Esophagus mucosa (tissue), 1 donor: ENCODE measurements around the gene LSM3. TPM values are rescaled to one million over a fixed set of nuclear protein-coding genes. Genes with fewer than 3 reads are reported as not detected.
A peak's percentile ranks its signal among the peaks of the same experiment; 100 is the strongest.

ENCODE experiments used
- ATAC-seq: fragments of 200-7000 bp; cut with Tn5 transposase; one replicate; pipeline ENCODE4 v1.9.1; 2020
- total RNA-seq: library from RNA; stranded (reverse); gene quantifications from one replicate; pipeline ENCODE4 v1.2.4, GENCODE V29; 2023
- donor health status: DM: yes; HTN: yes; CAD: no.

LSM3 gene
- total RNA-seq, 1 donor from 2014 or later, result 10.3 TPM

DNA sequence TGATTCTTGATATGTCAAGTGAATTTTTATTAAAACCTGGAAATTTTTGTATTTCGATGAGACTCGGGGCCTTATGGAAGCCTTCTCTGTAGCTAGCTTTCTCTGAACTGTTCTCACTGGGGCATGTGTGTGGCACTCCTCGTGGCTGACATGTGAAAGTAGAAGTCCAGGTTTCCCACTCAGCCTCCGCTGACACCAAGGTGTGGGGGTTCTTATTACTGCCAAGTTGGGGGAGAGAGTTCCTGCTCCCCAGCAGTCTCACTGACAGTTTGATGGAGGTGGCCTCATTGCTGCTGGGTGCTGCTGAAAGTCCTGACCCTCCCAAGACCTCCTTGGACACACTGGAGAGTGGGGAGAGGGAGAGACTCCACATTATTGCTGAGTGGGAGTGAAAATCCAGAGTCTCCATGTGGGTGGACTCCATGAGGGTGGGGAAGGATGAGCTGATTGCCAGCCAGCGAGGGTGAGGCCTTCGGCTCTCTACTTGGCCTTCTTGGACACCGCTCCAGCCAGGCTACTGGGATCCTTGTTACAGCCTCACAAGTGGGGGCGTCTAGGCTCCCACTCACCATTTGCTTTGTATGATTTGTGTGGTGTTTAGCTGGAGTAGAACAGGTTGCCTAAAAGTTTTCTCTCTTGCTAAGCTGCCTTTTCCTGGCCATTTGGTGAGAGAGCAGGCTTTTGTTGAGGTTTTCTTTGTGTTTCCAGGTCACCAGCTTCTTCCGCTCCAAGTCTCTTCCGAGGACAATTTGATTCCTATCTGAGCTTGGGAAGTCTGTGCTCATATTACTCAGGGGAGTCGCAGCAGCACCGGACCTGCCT lies 64.1 kb downstream of the LSM3 start:
- no peak for ATAC-seq

DNA sequence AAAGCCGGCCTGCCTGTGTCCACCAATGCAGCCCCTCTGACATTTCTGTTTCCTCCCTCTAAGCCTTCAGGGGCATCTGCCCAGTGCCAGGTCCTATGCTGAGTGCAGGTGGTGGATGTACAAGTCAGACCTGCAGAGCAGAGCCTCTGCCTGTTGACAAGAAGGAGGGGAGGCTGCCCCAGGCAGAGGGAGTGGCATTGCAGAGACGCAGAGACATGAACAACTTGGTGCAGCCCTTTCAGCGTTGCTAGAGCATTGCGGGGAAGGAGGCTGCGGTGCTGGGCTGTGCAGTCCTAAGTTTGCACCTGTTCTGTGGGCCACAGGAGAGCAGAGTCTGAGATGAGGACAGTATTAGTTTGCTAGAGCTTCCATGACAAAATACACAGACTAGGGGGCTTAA lies 65.2 kb downstream of the LSM3 start:
- peak; percentile 98 for ATAC-seq

DNA sequence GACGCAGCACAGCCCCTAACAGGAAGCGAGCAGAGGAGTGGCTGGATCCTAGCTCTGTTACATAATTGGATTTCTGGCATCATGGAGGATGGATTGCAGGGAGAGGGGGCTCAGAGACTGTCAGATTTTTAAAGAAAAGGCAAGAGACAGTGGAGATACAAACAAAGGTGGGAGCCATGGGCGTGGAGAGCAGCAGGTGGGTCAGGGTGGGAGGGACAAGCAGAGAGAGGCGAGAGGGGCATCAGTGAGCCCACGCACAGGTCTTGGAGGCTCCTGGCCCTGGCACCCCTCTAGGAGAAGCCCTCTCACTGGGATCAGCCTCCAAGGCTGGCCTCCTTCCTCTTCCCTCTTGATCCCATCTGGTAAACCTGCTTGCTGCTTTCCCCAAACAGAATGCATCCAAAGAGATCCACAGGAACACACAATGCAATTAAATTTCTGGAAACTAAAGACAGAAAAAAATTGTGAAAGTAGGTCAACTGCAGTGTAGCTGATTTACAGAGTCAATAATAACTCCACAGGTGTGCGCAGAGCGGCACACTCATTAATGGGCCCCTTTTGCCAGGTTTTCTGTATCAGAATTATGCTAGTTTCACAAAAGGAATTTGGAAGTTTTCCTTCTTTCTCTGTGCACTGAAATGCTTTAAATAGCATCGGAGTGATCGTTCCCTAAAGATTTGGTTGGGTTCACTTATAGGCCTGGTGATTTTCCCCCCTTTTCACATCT lies 66.1 kb downstream of the LSM3 start:
- ATAC-seq, result no peak

DNA sequence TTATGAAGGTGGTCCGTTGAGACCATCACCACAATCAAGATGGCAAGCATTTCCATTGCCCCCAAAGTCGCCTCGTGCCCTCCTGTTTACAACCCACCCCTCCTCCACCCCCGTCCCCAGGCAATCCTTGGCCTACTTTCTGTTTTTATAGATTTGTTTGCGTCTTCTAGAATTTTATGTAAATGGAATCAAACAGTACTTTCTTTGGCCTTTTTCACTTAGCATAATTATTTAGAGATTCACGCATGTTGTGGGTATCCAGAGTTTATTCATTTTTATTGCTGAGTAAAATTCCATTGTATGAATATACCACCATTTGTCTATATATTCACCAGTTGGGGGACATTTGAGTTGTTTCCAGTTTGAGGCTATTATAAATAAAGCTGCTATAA lies 66.6 kb downstream of the LSM3 start:
- ATAC-seq, result no peak

DNA sequence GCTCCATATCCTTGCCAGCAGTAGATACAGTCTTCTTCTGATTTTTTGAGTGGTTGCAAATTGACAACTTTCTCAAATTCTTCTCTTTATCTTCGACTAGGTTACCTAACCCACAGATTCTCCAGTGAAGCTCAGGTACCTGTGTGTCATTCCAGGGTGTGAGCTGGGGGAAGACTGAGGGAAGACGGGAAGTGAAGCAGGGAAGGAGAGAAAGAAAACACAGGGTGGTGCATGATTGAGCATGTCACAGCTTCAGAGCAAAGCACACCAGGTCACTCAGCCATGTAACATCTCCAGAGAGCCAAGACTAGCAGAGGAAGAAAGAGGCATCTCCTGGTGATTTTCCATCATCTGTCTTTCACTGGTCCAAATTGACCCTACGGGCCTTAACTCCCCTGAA lies 67.2 kb downstream of the LSM3 start:
- no peak for ATAC-seq

DNA sequence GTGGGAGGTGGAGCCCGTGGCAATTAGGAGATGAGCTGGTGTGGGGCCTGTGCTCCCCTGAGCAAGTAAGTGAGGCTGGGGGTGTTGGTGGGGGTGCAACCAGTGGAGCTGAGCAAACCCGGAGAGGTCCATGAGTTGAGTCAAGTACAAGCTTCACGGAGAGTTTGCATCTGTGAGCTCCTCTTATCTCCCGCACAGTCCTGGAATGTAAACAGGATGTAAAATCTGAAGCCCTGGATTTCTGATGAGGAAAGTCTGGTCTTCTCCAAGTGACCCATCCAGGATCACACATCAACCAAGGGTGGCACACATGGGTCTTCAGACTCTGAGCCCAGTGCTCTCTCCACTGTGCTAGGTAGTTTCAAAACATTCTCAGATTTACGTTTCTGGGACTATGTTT lies 67.8 kb downstream of the LSM3 start:
- ATAC-seq, result no peak

DNA sequence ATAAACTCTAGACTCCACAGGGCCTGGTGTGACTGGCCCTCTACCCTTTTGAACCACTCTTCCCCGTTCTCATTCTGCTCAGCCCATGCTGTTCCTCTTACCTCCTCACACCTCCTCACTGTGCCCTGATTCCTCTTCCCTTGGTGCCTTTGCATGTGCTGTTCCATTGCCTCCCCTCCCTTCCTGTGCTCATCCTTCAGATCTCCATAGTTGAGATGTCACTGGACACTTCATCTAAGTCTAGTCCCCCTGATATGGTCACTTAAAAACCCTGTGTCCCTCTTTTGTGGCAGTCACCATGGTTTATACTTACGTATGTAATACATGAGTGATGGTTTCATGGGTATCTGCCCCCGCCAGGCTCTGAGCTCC lies 69.8 kb downstream of the LSM3 start:
- ATAC-seq, result no peak

DNA sequence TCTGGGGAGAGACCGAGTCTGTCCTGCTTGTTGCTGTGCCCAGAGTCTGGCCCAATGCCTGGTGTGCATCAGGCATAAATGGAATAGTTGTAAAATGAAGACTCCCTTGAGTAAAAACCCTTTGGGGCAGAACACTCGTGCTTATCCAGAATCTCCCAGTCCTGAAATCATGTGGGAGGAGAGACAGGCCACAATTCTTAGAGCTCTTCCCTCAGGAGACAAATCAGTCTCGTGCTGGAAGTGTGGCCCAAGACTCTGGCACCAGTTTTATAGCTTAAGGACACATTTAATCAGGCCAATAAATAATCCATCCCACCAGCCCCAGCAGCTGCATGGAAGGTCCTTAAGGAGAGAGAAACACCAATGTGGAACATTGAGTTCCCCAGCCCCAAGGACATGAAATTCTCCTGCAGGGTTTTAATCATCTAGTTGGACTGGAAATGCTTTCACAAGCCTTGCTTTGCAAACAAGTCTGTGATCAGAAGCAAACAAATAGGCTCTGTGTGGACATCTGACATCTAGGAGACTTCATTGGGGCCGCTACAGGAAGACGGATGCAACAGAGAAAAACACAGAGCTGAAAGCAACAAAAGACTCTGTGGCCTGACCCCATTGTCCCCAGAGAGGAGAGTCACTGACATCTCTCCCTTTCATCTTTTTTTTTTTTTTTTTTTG lies 70.4 kb downstream of the LSM3 start:
- ATAC-seq, result no peak

Other genes with a start within 250 kb of the LSM3 start
- 13.0 TPM for gene CHCHD4, start 53.9 kb upstream of the LSM3 start, total RNA-seq
- 55.7 TPM for gene TMEM43, start 53.8 kb upstream of the LSM3 start, total RNA-seq
- gene XPC, start 216 bp upstream of the LSM3 start, total RNA-seq, result 13.4 TPM
- 11.0 TPM for gene SLC6A6, start 223.8 kb downstream of the LSM3 start, total RNA-seq